Measurements from ENCODE around the gene CHST10.

The CHST10 gene

GRCh38 chr2:100397976-100398375, 19.5 kb downstream of the CHST10 start:
- TF ChIP-seq CTCF (IDR thresholded peaks at IDR 0.05) = no peak

DNA sequence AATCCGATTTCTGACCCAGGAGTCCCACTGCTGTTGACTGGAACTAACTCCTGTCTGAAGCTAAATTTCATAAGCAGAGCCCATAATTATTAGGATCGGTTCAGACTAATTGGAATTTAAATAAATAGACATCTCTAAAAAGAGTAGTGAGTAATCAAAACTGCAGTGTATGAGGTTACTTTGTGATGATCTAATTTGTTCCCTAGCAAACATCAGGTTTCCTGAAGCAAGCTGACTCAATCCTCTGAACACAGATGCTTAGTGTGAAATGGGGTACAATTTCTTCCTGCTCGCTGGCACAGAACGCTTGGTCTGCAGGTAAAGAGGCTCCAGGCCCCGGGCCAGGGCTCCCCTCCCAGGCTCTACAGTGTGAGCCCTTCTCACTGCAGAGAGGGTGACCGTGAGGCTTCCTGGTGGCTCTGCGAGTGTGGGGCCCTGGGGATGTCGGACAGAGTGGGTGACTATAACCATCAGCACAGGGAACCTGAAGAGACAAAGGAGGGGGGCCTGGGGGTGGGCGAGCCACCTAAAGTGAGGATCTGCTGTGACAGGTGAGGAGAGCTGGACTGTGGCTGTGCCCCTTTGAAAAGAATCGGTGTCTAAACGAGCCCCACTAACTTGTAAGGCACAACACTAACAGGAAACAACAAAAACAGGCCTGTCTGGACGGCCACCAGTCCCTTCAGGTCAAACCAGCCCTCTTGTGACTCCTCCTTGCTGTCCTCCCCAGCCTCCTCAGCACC, 20.2 kb downstream of the CHST10 start:
- no peak for TF ChIP-seq CTCF (IDR thresholded peaks at IDR 0.05)

DNA sequence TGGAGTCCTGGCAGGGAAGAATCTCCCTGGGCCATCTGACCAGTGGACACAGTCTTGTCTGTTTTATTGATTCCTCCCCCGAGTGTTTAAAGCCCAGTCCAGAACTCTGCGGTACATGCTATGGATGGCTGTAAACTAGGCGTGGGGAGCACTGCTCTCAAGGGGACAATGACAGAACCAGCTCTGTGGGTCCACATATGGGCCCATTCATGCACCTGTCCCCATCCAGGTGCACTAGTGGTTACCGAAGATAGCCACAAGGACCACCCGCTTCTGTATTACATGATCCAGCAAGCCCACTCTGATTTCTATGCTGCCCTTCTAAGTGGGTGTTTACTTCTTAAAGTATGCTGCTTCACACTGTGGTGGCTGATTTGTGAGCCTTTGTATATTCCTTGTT, 21.0 kb downstream of the CHST10 start:
- no peak for TF ChIP-seq CTCF (IDR thresholded peaks at IDR 0.05)

GRCh38 chr2:100395532-100396350, 21.7 kb downstream of the CHST10 start:
- no peak for TF ChIP-seq CTCF (IDR thresholded peaks at IDR 0.05)

DNA sequence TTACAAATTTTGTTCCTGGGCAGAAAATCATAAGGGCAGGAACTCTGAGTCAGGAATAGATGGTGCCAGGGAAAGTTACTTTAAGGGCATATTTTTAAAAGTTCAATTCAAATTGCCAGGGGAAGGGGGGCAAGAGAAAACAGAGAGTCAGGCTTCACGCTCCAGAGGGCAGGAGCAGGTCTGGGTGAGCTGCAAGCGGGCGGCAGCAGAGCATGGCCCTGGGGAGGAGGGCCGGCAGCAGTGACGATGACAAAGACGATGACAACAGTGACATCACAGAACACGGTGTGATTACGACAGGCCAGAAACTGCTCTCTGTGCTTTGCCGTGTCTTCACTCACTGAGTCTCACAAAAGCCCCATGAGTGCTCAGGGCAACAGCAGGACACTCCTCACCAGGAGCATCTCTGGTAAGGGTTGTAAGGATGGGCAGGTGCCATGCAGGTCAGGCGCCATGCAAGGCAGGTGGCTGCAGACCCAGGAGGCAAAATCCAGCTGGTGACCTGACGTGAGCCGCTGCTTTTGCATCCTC, 23.3 kb downstream of the CHST10 start:
- no peak for TF ChIP-seq CTCF (IDR thresholded peaks at IDR 0.05)

DNA sequence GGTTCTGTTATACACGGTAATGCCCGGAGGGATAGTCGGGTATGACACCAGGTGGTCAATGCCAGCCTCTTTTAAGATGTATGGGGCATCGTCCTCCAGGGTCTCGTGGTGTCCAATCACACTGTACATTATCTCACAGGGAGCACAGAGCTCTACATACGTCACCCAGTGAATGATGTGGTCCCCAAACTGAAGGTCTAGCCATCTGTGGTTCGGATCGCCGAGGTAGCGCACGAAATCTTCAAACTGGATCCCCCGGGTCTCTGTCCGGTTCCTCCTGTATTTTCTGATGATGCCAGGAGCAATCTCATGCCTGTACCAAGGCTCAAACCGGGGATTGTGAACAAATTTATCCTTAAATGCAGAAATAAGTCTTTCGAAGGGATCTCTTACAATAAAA, 24.1 kb downstream of the CHST10 start:
- TF ChIP-seq CTCF (IDR thresholded peaks at IDR 0.05) = no peak

- no peak for TF ChIP-seq CTCF (IDR thresholded peaks at IDR 0.05)
These were observed 24.8 kb downstream of the CHST10 start for GRCh38 chr2:100392715-100393114.
